ENCODE data around the gene GGTLC2. TPM values are rescaled to one million over a fixed set of nuclear protein-coding genes. Genes with fewer than 3 reads are reported as not detected.
"Not testable (repeated sequence)": the region's sequence is repeated elsewhere in the genome, so short reads cannot be mapped to it uniquely, and the experiment has no call there.

The GGTLC2 gene
- total and polyA plus RNA-seq, 8 donors, result not detected

DNA sequence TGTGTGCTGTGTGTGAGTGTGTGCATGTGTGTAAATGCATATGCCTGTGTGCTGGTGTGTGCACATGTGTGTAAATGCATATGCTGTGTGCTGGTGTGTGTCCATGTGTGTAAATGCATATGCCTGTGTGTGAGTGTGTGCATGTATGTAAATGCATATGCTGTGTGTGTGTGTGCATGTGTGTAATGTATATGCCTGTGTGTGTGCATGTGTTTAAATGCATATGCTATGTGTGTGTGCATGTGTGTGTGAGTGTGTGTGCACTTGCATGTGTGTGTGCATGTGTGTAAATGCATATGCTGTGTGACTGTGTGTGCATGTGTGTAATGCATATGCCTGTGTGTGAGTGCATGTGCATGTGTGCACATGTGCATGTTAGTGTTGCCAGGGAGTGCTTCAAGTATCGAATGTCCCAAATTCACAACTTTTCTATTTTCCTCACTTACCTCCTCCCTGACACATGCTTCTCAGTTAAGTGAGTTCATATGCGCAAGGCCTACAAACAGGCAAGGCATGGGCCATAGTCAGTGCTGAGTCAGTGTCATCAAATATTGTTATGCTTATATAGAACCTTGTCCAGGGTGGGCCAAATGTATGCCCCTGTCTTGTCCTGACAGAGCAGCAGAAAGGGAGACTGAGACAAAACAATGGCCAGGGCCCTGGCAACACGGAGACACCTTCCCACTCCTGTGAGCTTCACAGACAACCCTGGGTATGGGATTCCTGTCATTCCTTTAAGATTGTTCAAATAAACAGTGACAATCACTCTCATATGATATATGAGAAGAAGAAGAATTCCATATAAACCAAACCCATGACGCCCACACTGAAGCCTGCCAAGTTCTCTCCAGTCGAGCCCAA lies 38.6 kb downstream of the GGTLC2 start:
- TF ChIP-seq, protein P1, sequence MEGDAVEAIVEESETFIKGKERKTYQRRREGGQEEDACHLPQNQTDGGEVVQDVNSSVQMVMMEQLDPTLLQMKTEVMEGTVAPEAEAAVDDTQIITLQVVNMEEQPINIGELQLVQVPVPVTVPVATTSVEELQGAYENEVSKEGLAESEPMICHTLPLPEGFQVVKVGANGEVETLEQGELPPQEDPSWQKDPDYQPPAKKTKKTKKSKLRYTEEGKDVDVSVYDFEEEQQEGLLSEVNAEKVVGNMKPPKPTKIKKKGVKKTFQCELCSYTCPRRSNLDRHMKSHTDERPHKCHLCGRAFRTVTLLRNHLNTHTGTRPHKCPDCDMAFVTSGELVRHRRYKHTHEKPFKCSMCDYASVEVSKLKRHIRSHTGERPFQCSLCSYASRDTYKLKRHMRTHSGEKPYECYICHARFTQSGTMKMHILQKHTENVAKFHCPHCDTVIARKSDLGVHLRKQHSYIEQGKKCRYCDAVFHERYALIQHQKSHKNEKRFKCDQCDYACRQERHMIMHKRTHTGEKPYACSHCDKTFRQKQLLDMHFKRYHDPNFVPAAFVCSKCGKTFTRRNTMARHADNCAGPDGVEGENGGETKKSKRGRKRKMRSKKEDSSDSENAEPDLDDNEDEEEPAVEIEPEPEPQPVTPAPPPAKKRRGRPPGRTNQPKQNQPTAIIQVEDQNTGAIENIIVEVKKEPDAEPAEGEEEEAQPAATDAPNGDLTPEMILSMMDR (IDR thresholded peaks at IDR 0.05), result no peak
- H3K4me1 ChIP-seq, result no peaks in the 10 kb centered on the region
- H3K9me3 ChIP-seq, result no peaks in the 10 kb centered on the region
- intact Hi-C loops (cut with DNase I), result loop anchor here in 1 of 3 donors (10.0 kb wide), 1 partner anchor 202 kb away; the partner anchor contains the start of gene IGLL5
- 80% methylated on average over 5 of the region's 5 CpGs for whole genome bisulfite sequencing, 2 donors
- H3K27me3 ChIP-seq, result no peaks in the 10 kb centered on the region
- no peak overlapping the region for H3K4me3 ChIP-seq
- FAIRE-seq (no peak), DNase-seq (peak in 1 of 6 donors; percentile 7), ATAC-seq (no peak)
- no peak overlapping the region for H3K27ac ChIP-seq
- no peaks in the 10 kb centered on the region for H3K36me3 ChIP-seq

- DNase-seq (peak in 1 of 6 donors; percentile 30), ATAC-seq (no peak)
- intact Hi-C loops (cut with DNase I), result loop anchor here in 1 of 3 donors (10.0 kb wide), 1 partner anchor 201 kb away; the partner anchor contains the start of gene IGLL5
These were observed 39.4 kb downstream of the GGTLC2 start for GRCh38 chr22:22683668-22684361.

GRCh38 chr22:22684580-22685561 lies 40.5 kb downstream of the GGTLC2 start:
- DNase-seq, result peak in 3 of 6 donors; percentile 43 to 69 (median 55)
- intact Hi-C loops (cut with DNase I), result loop anchor here in 1 of 3 donors (10.0 kb wide), 1 partner anchor 200 kb away; the partner anchor contains the start of gene IGLL5
- Histone ChIP-seq H3K27ac (no peak overlapping the region), H3K27me3 (no peaks in the 10 kb centered on the region), H3K9me3 (no peaks in the 10 kb centered on the region), H3K36me3 (no peaks in the 10 kb centered on the region), H3K4me1 (no peaks in the 10 kb centered on the region), H3K4me3 (no peak overlapping the region)
- no peak for FAIRE-seq
- TF ChIP-seq, protein P1 (IDR thresholded peaks at IDR 0.05), result peak; percentile 7 to 36 (median 28)
- WGBS, 2 donors, result 57 to 62% methylated on average over 9 of the region's 9 CpGs
- ATAC-seq, result peak in 3 of 4 donors; percentile 40 to 74 (median 59)

More at GRCh38 chr22:22683668-22684361, 39.4 kb downstream of the GGTLC2 start:
- WGBS, 2 donors, result 72 to 85% methylated on average over 5 of the region's 5 CpGs
- no peaks in the 10 kb centered on the region for H3K4me1 ChIP-seq
- TF ChIP-seq, protein P1 (IDR thresholded peaks at IDR 0.05), result no peak
- H3K27me3 ChIP-seq, result no peaks in the 10 kb centered on the region
- no peak overlapping the region for H3K4me3 ChIP-seq
- H3K9me3 ChIP-seq, result no peaks in the 10 kb centered on the region
- H3K36me3 ChIP-seq, result no peaks in the 10 kb centered on the region
- H3K27ac ChIP-seq, result no peak overlapping the region
- FAIRE-seq, result no peak

GRCh38 chr22:22685586-22685985 lies 41.2 kb downstream of the GGTLC2 start:
- intact Hi-C loops (cut with DNase I), result loop anchor here in 1 of 3 donors (10.0 kb wide), 1 partner anchor 199 kb away; the partner anchor contains the start of gene IGLL5
- DNase-seq (peak in 1 of 6 donors; percentile 30), FAIRE-seq (no peak), ATAC-seq (no peak)
- Histone ChIP-seq H3K27me3 (no peaks in the 10 kb centered on the region), H3K4me3 (no peak overlapping the region), H3K9me3 (no peaks in the 10 kb centered on the region), H3K36me3 (no peaks in the 10 kb centered on the region), H3K4me1 (no peaks in the 10 kb centered on the region), H3K27ac (no peak overlapping the region)
- TF ChIP-seq, protein P1 (IDR thresholded peaks at IDR 0.05), result no peak
- 76 to 77% methylated on average over 3 of the region's 3 CpGs for WGBS, 2 donors

DNA sequence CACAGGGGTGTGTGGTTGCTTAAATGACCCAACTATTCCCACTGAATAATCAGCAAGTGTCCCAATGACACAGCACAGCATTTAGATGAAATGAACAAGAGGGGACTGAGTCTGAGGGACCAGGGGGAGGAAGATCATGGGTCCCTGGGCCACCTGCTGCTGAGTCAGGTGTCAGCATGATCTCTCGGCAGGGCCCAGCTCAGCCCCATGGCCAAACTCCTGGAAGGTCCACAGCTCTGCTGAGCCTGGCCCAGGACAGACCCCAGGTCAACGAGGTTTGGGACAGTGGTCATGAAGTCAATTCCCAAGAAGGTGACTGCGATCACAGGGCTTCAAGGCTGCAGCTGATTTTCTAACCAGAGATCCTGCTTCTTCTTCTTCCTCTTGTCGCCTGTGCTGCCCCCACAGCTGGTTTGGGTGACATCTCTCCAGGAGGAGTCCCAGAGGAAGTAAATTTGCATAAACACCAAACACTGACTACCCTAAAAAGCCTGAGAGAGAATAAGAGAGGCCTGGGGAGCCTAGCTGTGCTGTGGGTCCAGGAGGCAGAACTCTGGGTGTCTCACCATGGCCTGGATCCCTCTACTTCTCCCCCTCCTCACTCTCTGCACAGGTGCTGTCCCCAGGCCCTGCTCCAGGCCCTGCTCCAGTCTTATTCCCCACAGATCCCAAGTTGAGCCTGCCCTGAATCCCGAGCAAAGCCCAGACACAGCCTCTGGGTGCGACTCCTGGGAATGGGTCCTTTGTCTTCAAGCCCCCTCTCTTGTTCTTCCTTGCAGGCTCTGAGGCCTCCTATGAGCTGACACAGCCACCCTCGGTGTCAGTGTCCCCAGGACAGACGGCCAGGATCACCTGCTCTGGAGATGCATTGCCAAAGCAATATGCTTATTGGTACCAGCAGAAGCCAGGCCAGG lies 42.0 kb downstream of the GGTLC2 start:
- 81 to 88% methylated on average over 8 of the region's 8 CpGs for WGBS, 2 donors
- H3K27me3 ChIP-seq, result not testable (repeated sequence)

More for the DNA sequence above, 42.0 kb downstream of the GGTLC2 start:
- peak in 1 of 6 donors; percentile 43 for DNase-seq
- ATAC-seq, H3K9me3 ChIP-seq, H3K4me3 ChIP-seq, H3K27ac ChIP-seq, H3K36me3 ChIP-seq, FAIRE-seq, H3K4me1 ChIP-seq: not testable (repeated sequence)
- intact Hi-C loops (cut with DNase I), result loop anchor here in 1 of 3 donors (10.0 kb wide), 1 partner anchor 198 kb away; the partner anchor contains the start of gene IGLL5
